GM18499 (cell line): ENCODE measurements around the gene SLC15A2.

Experiments used
- ATAC-seq: cut with Tn5 transposase; IDR thresholded peaks from one replicate; pipeline ENCODE4 v1.9.1; 2021; ENCODE audit warnings: moderate number of reproducible peaks; ENCODE audit not compliant: insufficient read depth, unreplicated experiment

Gene SLC15A2

GRCh38 chr3:121979246-121979645, 85.0 kb downstream of the SLC15A2 start:
- no peak for ATAC-seq

GRCh38 chr3:121979734-121980449, 85.7 kb downstream of the SLC15A2 start:
- ATAC-seq: no peak

- ATAC-seq: no peak
Observed at GRCh38 chr3:121980450-121980796, 86.2 kb downstream of the SLC15A2 start.

- ATAC-seq: no peak
Observed at GRCh38 chr3:121981473-121981872, 87.3 kb downstream of the SLC15A2 start.

- ATAC-seq: no peak
Observed at GRCh38 chr3:121985846-121986245, 91.6 kb downstream of the SLC15A2 start.

GRCh38 chr3:121988146-121988545, 93.9 kb downstream of the SLC15A2 start:
- ATAC-seq: no peak

- ATAC-seq: no peak
Observed at GRCh38 chr3:121989943-121990342, 95.7 kb downstream of the SLC15A2 start.

GRCh38 chr3:121992601-121993560, 98.7 kb downstream of the SLC15A2 start:
- ATAC-seq: peak; percentile 47
